HL-60 (cell line): Measurements from ENCODE around the gene BCAS3.
A peak's percentile ranks its signal among the peaks of the same experiment; 100 is the strongest.

Source experiments
- POLR2AphosphoS5 ChIP-seq: IDR thresholded peaks from 2 replicates; pipeline ENCODE4 v1.6.1; 2012; ENCODE audit warnings: low read depth
- TF ChIP-seq, protein P1 (sequence below): IDR thresholded peaks from one replicate; pipeline ENCODE4 v1.5.1; 2011; ENCODE audit warnings: low read length, control low read depth, inconsistent platforms; ENCODE audit not compliant: insufficient read depth

DNA sequence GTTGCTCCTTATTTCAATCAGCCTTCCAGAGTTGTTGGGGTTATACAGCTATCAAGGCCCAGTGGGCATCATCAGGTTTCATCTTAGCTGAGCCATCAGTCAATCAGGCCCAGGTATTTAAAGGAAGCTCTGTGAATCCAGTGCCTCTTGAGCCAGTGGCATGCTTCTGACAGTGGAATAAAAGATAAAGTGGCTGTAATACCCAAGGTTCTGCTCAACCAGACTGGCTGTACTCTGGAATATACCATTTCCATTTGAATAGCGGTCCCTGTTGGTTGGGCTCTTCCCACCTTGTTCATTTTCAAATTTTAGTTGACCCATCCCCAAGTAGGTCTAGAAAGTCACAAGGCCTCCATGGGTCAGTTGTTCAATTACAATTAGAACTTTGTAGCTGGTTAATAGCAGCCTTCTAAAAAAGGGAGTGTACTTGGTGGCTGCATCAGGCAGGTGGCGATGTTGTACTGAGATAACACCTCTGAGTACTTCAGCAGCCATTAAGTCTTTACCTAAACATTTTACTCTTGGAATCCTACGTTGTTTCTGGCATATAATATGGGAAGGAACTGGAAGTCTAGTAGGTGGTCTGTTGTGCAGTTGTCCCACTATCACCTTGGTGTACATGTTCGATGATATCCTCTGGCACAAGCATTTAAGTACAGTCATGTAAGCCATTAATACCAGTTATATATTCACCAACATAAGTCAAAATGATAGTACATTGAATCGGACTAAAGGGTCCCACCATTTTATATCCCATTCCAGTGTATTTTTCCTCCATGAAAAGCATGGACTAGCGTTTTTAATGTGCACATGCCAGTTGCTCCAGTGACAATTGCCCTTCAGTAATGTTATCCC, 294.1 kb downstream of the BCAS3 start:
- TF ChIP-seq, protein P1, sequence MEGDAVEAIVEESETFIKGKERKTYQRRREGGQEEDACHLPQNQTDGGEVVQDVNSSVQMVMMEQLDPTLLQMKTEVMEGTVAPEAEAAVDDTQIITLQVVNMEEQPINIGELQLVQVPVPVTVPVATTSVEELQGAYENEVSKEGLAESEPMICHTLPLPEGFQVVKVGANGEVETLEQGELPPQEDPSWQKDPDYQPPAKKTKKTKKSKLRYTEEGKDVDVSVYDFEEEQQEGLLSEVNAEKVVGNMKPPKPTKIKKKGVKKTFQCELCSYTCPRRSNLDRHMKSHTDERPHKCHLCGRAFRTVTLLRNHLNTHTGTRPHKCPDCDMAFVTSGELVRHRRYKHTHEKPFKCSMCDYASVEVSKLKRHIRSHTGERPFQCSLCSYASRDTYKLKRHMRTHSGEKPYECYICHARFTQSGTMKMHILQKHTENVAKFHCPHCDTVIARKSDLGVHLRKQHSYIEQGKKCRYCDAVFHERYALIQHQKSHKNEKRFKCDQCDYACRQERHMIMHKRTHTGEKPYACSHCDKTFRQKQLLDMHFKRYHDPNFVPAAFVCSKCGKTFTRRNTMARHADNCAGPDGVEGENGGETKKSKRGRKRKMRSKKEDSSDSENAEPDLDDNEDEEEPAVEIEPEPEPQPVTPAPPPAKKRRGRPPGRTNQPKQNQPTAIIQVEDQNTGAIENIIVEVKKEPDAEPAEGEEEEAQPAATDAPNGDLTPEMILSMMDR, result peak; percentile 66
- TF ChIP-seq POLR2AphosphoS5, result no peak
